ENCODE data around the gene FDPS. TPM values are rescaled to one million over a fixed set of nuclear protein-coding genes. Genes with fewer than 3 reads are reported as not detected.

FDPS gene
- total RNA-seq, 1 experiment from 2014 or later: 449 TPM

GRCh38 chr1:155323729-155324036 lies 15.0 kb downstream of the FDPS start:
- intact Hi-C loops (cut with micrococcal nuclease; ENCODE audit: unreplicated experiment): loop anchor here (2.0 to 10.0 kb wide), 5 partner anchors 47 to 271 kb away; partner anchors contain the start of genes ASH1L, HCN3, KRTCAP2 and MTX1
- peaks cover 27% of the 10 kb centered on the region for H3K4me1 ChIP-seq (ENCODE audit: insufficient read depth, low read length, poor library complexity, severe bottlenecking)
- ChIA-PET CTCF (interaction anchor here (0.5 to 2.7 kb wide), 11 partner anchors 15 to 1423 kb away, joined by 3 to 28 read pairs (median 5); partner anchors contain the start of genes FDPS and SCAMP3), POLR2A (ENCODE audit: low non-redundant PET) (no interaction called here)
- H3K9me3 ChIP-seq (ENCODE audit: low read depth, low read length, poor library complexity, severe bottlenecking): no peaks in the 10 kb centered on the region
- H3K27ac ChIP-seq (ENCODE audit: low read depth, low read length, poor library complexity, severe bottlenecking): peak overlapping the region; percentile 78
- TF ChIP-seq CTCF (conservative IDR thresholded peaks at IDR 0.05; ENCODE audit: low read depth, low read length) (no peak), EZH2 (IDR thresholded peaks at IDR 0.05; ENCODE audit: borderline replicate concordance, low read depth, low read length, poor library complexity, severe bottlenecking) (no peak)
- peak overlapping the region; percentile 68 for H3K4me3 ChIP-seq (ENCODE audit: low read depth, low read length, poor library complexity, severe bottlenecking)
- DNase-seq (ENCODE audit: low spot score): peak; percentile 92
- H3K27me3 ChIP-seq (replicated peaks; ENCODE audit: insufficient read depth, low read depth, low read length, poor library complexity): no peaks in the 10 kb centered on the region
- peaks cover 20% of the 10 kb centered on the region for H3K36me3 ChIP-seq (ENCODE audit: insufficient read depth, low read length, poor library complexity, severe bottlenecking)
- BruUV-seq (replicated peaks): no TSS peak

- DNase-seq (ENCODE audit: low spot score): peak; percentile 98
- ChIA-PET CTCF (interaction anchor here (0.5 to 2.7 kb wide), 11 partner anchors 16 to 1423 kb away, joined by 3 to 28 read pairs (median 5); partner anchors contain the start of genes FDPS and SCAMP3), POLR2A (ENCODE audit: low non-redundant PET) (no interaction called here)
- H3K27me3 ChIP-seq (replicated peaks; ENCODE audit: insufficient read depth, low read depth, low read length, poor library complexity): no peaks in the 10 kb centered on the region
- peak overlapping the region; percentile 78 for H3K27ac ChIP-seq (ENCODE audit: low read depth, low read length, poor library complexity, severe bottlenecking)
- peaks cover 15% of the 10 kb centered on the region for H3K36me3 ChIP-seq (ENCODE audit: insufficient read depth, low read length, poor library complexity, severe bottlenecking)
- H3K9me3 ChIP-seq (ENCODE audit: low read depth, low read length, poor library complexity, severe bottlenecking): no peaks in the 10 kb centered on the region
- no peak for TF ChIP-seq EZH2 (IDR thresholded peaks at IDR 0.05; ENCODE audit: borderline replicate concordance, low read depth, low read length, poor library complexity, severe bottlenecking)
- no peak for TF ChIP-seq CTCF (conservative IDR thresholded peaks at IDR 0.05; ENCODE audit: low read depth, low read length)
- H3K4me1 ChIP-seq (ENCODE audit: insufficient read depth, low read length, poor library complexity, severe bottlenecking): peaks cover 27% of the 10 kb centered on the region
- no TSS peak for BruUV-seq (replicated peaks)
- peak overlapping the region; percentile 68 for H3K4me3 ChIP-seq (ENCODE audit: low read depth, low read length, poor library complexity, severe bottlenecking)
- intact Hi-C loops (cut with micrococcal nuclease; ENCODE audit: unreplicated experiment): loop anchor here (5.0 to 10.0 kb wide), 4 partner anchors 117 to 271 kb away; partner anchors contain the start of genes ASH1L, KRTCAP2, MTX1 and THBS3
These were observed 15.5 kb downstream of the FDPS start for GRCh38 chr1:155324037-155324716.

GRCh38 chr1:155324717-155325602 lies 16.3 kb downstream of the FDPS start:
- Histone ChIP-seq H3K9me3 (ENCODE audit: low read depth, low read length, poor library complexity, severe bottlenecking) (no peaks in the 10 kb centered on the region), H3K27me3 (replicated peaks; ENCODE audit: insufficient read depth, low read depth, low read length, poor library complexity) (no peaks in the 10 kb centered on the region), H3K4me3 (ENCODE audit: low read depth, low read length, poor library complexity, severe bottlenecking) (peak overlapping the region; percentile 68), H3K36me3 (ENCODE audit: insufficient read depth, low read length, poor library complexity, severe bottlenecking) (peaks cover 9% of the 10 kb centered on the region), H3K4me1 (ENCODE audit: insufficient read depth, low read length, poor library complexity, severe bottlenecking) (peaks cover 27% of the 10 kb centered on the region), H3K27ac (ENCODE audit: low read depth, low read length, poor library complexity, severe bottlenecking) (peak overlapping the region; percentile 78)
- peak; percentile 69 for DNase-seq (ENCODE audit: low spot score)
- intact Hi-C loops (cut with micrococcal nuclease; ENCODE audit: unreplicated experiment): loop anchor here (5.0 to 10.0 kb wide), 5 partner anchors 118 to 270 kb away; partner anchors contain the start of genes ASH1L, KRTCAP2, MTX1 and THBS3
- BruUV-seq (replicated peaks): no TSS peak
- ChIA-PET POLR2A (ENCODE audit: low non-redundant PET) (interaction anchor here (0.5 kb wide), 1 partner anchor 9 kb away, joined by 5 read pairs; no protein-coding TSS in a partner anchor), CTCF (interaction anchor here (1.1 to 1.3 kb wide), 2 partner anchors 74 to 131 kb away, joined by 5 to 6 read pairs; no protein-coding TSS in a partner anchor)
- TF ChIP-seq EZH2 (IDR thresholded peaks at IDR 0.05; ENCODE audit: borderline replicate concordance, low read depth, low read length, poor library complexity, severe bottlenecking) (no peak), CTCF (conservative IDR thresholded peaks at IDR 0.05; ENCODE audit: low read depth, low read length) (peak; percentile 53)
